GM21447 (cell line): ENCODE data around the gene TRIO.
A peak's percentile ranks its signal among the peaks of the same experiment; 100 is the strongest.

ENCODE experiments used
- ATAC-seq: cut with Tn5 transposase; IDR thresholded peaks from one replicate; pipeline ENCODE4 v1.9.1; 2021; ENCODE audit not compliant: unreplicated experiment

The TRIO gene

DNA sequence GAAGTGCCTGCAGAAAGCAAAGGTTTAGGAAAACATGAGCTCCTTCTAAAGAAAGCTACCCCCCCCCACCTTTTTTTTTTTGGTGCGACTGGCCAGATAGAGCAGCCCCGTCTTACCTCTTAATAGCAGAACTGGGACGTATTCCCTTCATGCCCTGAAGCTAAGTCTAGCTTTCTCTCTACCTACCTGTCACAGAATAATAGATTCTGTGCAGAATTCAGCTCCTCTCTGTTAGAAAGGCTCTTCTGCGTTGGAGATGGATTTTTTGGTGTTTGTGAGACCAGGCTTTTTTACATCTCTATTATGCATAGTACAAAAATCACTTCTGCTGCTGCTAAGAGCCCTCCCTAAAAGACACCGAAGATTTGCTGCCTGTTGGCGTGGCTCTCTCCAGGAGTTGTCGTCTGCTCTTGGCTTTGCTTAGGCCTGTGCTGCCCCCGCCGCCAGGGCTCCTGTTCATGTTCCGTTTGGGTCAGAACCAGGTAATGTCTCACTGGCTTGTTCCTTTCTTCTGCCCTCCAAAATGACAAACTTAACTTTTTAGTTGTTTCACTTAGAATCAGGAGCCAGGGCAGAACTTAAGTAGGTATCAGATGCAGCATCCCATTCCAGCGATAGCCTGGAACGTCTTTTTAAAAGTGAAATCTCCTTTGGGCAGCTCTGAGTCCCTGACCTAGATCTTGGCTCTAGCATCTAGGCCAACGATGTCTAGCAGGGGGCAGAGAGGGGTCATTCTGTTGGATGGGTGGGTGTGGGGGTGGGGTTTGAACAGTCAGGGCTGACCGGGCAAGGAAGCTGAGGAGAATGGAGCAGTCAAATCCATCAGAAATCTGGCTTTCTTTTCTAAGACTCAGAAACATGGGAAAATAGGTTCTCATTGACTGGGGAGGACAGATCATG is 2.5 kb downstream of the TRIO start:
- no peak for ATAC-seq

GRCh38 chr5:14146725-14147124 is 3.6 kb downstream of the TRIO start:
- no peak for ATAC-seq

GRCh38 chr5:14147210-14147609 is 4.1 kb downstream of the TRIO start:
- no peak for ATAC-seq

DNA sequence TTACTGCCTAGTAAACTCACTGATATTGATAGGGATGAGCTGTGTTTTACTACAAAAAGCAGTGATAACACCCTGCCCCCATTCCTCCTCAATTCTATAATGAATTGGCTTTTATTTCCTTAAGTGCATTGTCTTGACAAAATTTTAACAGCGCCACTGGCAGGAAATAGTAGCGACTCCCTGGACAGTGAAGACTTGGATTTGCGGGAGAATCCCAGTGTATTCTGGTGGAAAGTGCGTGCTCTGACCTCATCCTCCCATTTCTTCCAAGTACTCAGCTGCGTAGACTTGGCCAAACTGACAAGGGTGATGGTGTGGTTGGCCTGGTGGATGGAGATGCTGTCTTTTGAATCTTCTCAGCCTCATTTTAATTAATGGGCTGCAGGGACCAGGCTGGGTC is 5.3 kb downstream of the TRIO start:
- ATAC-seq = no peak

- peak; percentile 28 for ATAC-seq
Measured at GRCh38 chr5:14148890-14149671, 5.9 kb downstream of the TRIO start.

GRCh38 chr5:14149672-14150274 is 6.6 kb downstream of the TRIO start:
- ATAC-seq = no peak

DNA sequence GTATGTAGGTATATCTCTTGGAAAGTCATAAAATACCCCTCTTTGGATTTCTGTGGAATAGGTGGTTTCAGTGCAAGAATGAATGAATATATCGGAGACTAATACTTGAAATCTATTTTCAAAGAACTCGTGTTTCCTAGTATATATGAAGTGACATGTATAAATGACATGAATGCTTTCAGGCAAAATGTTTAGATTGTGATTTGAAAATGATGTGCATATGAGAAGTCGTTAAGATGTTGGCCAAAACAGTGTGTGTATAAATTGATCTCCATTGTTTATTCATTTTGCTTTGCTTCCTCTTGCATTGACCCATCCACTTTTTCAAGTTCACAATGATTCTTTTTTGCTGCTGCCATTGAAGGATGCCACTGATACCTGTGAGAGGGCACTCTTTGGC is 8.3 kb downstream of the TRIO start:
- ATAC-seq = no peak

DNA sequence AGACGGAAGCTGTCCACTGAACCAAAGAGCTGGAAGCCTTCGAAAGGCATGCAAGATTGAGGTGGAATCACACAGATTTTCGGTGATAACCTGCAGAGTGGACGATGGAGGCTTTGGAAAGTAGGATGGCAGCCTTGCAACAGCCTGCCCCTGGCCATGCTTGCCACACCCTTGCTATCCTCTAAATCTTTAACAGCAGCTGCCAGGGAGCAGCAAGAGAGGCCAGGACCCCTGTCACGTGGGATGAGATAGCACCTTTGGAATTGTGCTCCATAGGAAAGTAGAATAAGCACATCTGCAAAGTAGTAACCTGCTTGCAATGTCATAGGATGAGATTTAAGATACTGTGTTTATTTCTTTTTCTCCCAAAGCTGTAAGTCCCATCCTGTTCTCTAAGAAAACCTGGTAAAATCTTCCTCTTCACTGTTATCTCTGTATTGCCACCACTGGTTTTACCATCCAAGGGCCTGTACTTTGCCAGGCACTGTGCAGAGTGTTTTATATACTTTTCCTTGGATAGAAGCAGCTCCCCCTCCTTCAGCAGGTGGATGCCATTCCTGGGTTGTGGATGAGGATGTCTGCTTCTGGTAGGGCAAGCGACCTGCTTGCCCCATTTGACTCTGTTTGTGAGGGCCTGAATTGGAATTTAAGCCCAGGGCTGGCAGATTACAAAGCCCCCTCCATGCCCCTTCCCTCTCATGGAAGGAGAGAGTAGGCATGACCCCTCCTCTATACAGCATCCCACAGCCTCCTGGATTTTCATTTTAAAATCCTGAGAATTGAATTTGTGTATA is 10.1 kb downstream of the TRIO start:
- no peak for ATAC-seq

DNA sequence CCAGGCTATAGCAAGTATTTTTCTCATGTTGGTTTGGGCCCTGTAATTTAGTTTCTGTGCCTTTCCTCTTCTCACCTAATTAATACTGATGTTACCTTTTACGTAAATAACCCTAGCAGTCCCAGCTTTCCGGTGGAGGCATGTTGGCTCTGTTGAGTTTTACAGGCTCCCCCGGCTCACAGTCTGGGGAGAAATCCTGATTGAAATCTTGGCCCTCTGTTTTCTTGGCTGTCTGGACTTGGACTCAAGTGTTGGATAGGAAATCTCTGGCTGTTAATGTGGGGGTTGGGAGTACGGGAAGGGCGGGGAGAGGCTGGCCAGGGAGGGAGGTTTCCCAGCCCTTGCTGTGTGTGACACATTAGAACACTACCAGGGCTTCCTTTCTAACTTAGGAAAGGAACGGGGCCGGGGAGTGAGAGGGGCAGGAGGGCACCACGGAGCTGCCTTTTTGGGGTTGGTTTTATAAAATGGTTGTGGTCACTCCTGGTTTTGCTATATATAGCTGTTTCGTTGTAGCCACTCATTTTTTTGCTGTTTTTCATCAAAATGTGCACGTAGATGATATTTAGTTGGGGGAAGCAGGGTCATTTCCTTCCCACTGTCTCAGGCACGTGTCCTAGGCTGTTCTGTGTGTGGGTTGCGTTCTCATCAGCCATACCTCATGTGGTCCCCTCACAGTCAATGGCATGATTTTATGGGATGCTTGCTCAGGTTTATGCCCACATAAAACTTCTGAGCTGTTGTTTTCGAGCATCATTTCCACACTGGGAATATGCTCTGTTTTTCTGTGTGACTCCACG is 11.0 kb downstream of the TRIO start:
- no peak for ATAC-seq

DNA sequence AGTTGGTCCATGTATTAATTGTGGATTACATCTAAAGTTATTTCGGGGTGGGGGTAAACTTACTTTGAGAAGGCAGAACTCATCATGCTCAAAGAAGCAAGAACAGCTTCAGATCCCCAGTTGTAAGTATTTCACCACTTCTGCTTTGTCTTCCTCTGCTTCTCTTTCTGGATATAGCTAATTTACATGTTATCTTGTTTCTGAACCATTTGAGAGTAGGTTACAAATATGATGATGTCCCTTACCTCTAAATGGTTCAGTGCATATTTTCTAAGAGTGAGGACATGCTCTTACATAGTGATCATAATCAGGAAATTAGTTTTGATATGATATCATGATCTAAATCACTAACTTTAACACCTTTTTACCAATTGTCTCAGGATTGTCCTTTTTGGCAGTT is 11.9 kb downstream of the TRIO start:
- peak; percentile 65 for ATAC-seq

GRCh38 chr5:14155739-14156138 is 12.6 kb downstream of the TRIO start:
- ATAC-seq = no peak

DNA sequence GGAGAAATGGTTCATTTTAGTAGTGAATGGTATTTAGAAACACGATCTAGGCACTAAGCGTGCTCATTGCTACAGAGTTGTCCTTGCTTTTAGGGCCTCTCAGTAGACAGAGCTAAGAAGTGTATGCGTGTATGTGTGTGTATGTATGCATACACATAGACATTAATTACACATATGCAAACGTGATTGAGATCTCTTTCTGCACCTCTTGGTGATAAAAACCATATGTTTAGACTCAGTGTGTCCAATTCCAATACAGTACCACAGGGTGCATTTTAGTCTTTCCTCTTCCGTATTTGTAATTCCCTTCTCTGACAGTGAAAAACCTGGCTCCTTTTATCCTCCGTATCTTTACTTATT is 13.1 kb downstream of the TRIO start:
- ATAC-seq = no peak

- peak; percentile 44 for ATAC-seq
Measured at GRCh38 chr5:14156650-14157492, 13.7 kb downstream of the TRIO start.

DNA sequence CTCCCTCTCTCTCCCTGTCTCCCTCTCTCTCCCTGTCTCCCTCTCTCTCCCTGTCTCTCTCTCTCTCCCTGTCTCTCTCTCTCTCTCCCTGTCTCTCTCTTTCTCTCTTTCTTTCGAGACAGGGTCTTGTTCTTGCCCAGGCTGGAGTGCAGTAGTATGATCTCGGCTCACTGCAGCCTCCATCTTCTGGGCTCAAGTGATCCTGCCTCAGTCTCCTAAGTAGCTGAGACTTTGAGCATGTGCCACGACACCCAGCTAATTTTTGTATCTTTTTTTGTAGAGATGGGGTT is 14.3 kb downstream of the TRIO start:
- no peak for ATAC-seq

GRCh38 chr5:14158890-14159666 is 15.9 kb downstream of the TRIO start:
- ATAC-seq = no peak

DNA sequence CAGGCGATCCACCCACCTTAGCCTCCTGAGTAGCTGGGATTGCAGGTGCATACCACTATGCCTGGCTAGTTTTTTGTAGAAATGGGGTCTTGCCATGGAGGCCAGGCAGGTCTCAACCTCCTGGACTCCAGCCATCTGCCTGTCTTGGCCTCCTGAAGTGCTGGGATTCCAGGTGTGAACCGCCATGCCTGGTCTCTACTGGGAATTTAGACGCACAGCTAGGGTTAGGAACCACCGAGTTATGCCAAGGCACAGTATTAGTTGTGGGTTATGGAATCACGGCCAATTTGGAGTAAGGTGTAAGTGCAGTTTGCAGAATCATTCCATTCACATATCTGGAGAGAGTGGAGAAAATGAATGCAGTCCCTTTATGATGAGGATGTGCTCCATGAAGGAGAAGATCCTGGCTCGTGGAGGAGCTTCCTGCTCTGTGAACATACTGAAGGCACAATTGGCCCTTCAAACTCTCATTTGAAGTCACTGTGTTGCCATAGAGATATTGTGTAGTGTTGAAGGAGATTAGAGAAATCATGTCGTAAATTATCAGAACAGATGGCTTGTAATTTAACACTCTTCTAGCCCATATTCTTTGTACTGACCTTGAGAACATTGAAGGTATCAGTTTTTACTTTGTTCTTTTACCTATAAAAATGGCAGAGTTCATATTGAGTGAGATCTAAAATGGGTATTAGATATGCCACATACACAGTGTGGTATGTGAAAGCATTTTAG is 18.8 kb downstream of the TRIO start:
- no peak for ATAC-seq

DNA sequence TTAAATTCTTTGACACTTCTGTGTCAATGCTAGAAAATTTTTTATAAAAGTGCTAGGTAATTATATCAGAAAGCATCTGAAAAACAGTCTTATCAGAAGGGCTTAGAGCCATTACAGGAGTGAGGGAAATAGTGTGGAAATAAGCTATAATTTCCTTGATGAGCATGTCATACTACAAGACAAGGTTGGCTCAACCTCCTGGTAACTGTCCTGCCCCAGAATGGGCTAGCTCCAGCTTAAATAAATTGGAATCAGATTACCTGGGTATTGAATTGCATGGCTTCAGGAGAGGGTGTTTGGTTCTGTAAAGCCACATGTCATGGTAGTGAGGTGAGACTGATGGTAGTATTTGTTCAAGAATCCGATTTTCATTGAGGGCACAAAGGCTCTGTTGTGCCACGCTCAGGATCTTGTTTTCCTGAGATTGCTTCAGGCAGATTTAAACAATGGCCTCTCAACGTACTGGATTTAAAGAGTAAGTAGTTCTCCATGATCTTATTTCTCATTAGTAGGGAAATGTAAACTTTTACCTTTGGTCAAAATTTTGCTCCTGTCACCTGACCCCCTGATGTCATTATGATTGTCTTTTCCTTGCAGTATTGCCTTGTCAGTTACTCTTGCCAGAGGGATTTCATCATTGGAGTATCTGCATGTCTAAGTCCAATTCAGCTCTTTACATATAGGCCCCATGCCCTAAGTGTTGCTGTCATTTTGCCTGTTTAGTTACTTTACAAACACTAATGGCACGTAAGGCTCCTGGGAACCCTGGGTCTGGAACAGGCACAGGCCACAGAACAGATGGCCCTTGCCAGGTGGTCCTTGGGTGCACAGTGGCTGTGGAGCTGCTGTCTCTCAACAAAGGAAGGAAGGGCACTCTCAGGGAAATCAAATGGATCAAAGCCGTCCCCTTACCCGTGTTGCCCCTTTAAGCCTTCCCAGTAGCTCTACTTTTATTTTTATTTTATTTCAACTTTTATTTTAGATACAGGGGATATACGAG is 21.3 kb downstream of the TRIO start:
- no peak for ATAC-seq
